HL-60 (cell line): ENCODE data around the gene CEACAM6.

ENCODE experiments used
- DNase-seq, 2 experiments: peaks; one replicate each; pipeline ENCODE4 v3.0.0-alpha.2; 2010 to 2020; ENCODE audit warnings: low read depth in 1 of 2, low spot score in 1 of 2
- H3K27ac ChIP-seq: fragments of 250-450 bp; sonication (Bioruptor Pico); replicated peaks from 2 replicates; pipeline ENCODE4 v1.5.1; 2020; ENCODE audit warnings: mild to moderate bottlenecking, moderate library complexity
- H3K27me3 ChIP-seq: fragments of 250-450 bp; sonication (Bioruptor Pico); 2 replicates; pipeline ENCODE4 v1.5.1; 2021; ENCODE audit warnings: mild to moderate bottlenecking, moderate library complexity; ENCODE audit not compliant: insufficient read depth, poor library complexity, severe bottlenecking
- H3K4me3 ChIP-seq: replicated peaks from 2 replicates; pipeline ENCODE4 v1.5.1; 2011; ENCODE audit warnings: mild to moderate bottlenecking, control low read depth, low read length; ENCODE audit not compliant: insufficient read depth
- SPI1 ChIP-seq: IDR thresholded peaks from 2 replicates; pipeline ENCODE4 v1.6.1; 2012; ENCODE audit warnings: low read depth, mild to moderate bottlenecking, borderline replicate concordance
- TF ChIP-seq, protein P1 (sequence below): IDR thresholded peaks from one replicate; pipeline ENCODE4 v1.5.1; 2011; ENCODE audit warnings: low read length, control low read depth, inconsistent platforms; ENCODE audit not compliant: insufficient read depth

Gene CEACAM6

DNA sequence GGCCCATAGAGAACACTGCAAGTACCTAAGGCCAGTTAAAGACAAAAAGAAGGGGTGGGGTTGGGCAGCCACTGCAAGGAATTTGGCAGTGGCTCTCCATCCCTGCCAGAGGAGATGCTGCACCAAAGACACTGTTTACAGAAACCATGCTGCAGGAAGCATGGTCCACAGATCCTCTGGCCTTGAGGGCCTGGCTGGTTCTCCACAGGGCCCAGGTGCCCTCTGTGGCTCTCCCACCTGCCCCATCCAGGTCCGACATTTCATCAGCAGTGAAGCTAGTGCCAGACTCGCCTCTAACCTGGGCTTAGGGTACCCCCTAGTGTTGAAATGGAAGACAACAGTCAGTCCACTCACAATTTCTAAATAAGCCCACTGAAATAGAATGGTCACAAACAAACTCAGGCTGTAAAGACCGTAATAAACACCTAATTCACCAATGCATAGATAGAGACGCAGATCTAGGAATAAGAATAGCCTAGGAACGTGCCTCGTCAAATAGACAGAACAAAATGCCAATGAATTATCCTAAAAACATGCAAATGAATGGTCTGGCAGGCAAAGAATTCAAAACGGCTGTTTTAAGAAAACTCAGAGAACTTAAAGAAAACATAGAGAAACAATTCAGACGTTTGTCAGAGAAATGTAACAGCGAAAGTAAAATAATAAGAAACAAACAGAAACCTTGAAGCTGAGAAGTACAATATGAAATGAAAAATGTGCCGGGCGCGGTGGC lies 65.8 kb downstream of the CEACAM6 start:
- no peak overlapping the region for H3K27ac ChIP-seq
- H3K27me3 ChIP-seq = no peaks in the 10 kb centered on the region
- DNase-seq = peak in 1 of 2 experiments; percentile 74
- TF ChIP-seq SPI1 = no peak
- TF ChIP-seq, protein P1, sequence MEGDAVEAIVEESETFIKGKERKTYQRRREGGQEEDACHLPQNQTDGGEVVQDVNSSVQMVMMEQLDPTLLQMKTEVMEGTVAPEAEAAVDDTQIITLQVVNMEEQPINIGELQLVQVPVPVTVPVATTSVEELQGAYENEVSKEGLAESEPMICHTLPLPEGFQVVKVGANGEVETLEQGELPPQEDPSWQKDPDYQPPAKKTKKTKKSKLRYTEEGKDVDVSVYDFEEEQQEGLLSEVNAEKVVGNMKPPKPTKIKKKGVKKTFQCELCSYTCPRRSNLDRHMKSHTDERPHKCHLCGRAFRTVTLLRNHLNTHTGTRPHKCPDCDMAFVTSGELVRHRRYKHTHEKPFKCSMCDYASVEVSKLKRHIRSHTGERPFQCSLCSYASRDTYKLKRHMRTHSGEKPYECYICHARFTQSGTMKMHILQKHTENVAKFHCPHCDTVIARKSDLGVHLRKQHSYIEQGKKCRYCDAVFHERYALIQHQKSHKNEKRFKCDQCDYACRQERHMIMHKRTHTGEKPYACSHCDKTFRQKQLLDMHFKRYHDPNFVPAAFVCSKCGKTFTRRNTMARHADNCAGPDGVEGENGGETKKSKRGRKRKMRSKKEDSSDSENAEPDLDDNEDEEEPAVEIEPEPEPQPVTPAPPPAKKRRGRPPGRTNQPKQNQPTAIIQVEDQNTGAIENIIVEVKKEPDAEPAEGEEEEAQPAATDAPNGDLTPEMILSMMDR = peak; percentile 63
- H3K4me3 ChIP-seq = no peak overlapping the region
